ENCODE measurements around the gene MAN1A1. TPM values are rescaled to one million over a fixed set of nuclear protein-coding genes. Genes with fewer than 3 reads are reported as not detected.

The MAN1A1 gene
- total and polyA plus RNA-seq, 7 donors = 10.2 to 143 (median 81.9) TPM

GRCh38 chr6:119197271-119197670 is 152.3 kb downstream of the MAN1A1 start:
- H3K9me3 ChIP-seq = no peaks in the 10 kb centered on the region
- WGBS, 2 donors = 97 to 98% methylated on average over 5 of the region's 5 CpGs
- no peak overlapping the region for H3K27ac ChIP-seq
- peaks cover 0 to 37% (median 8%) of the 10 kb centered on the region in 4 donors for H3K36me3 ChIP-seq
- intact Hi-C loops (cut with DNase I) = no loop called here
- no peak for DNase-seq
- no peaks in the 10 kb centered on the region for H3K27me3 ChIP-seq
- H3K4me1 ChIP-seq = peaks cover 0 to 6% (median 0%) of the 10 kb centered on the region in 4 donors
- H3K4me3 ChIP-seq = no peak overlapping the region
- TF ChIP-seq POLR2A (IDR thresholded peaks at IDR 0.05) (no peak), POLR2AphosphoS5 (IDR thresholded peaks at IDR 0.05) (no peak)

- H3K36me3 ChIP-seq = peaks cover 0 to 41% (median 8%) of the 10 kb centered on the region in 4 donors
- 79 to 86% methylated on average over 4 of the region's 4 CpGs for WGBS, 2 donors
- H3K4me1 ChIP-seq = peaks cover 0 to 6% (median 0%) of the 10 kb centered on the region in 4 donors
Measured at GRCh38 chr6:119196715-119197114, 152.8 kb downstream of the MAN1A1 start.

GRCh38 chr6:119195848-119196247 is 153.7 kb downstream of the MAN1A1 start:
- Histone ChIP-seq H3K27ac (no peak overlapping the region), H3K36me3 (peaks cover 0 to 34% (median 7%) of the 10 kb centered on the region in 4 donors), H3K9me3 (no peaks in the 10 kb centered on the region), H3K27me3 (no peaks in the 10 kb centered on the region), H3K4me1 (peaks cover 0 to 6% (median 0%) of the 10 kb centered on the region in 4 donors), H3K4me3 (no peak overlapping the region)
- intact Hi-C loops (cut with DNase I) = no loop called here
- WGBS, 2 donors = 86 to 93% methylated on average over 5 of the region's 5 CpGs
- DNase-seq = no peak
- TF ChIP-seq POLR2AphosphoS5 (IDR thresholded peaks at IDR 0.05) (no peak), CTCF (IDR thresholded peaks at IDR 0.05) (no peak), EP300 (IDR thresholded peaks at IDR 0.05) (no peak), POLR2A (IDR thresholded peaks at IDR 0.05) (no peak)

More at GRCh38 chr6:119196715-119197114, 152.8 kb downstream of the MAN1A1 start:
- H3K27me3 ChIP-seq = no peaks in the 10 kb centered on the region
- no peaks in the 10 kb centered on the region for H3K9me3 ChIP-seq
- intact Hi-C loops (cut with DNase I) = no loop called here
- TF ChIP-seq CTCF (IDR thresholded peaks at IDR 0.05) (no peak), POLR2A (IDR thresholded peaks at IDR 0.05) (no peak), EP300 (IDR thresholded peaks at IDR 0.05) (no peak), POLR2AphosphoS5 (IDR thresholded peaks at IDR 0.05) (no peak)
- H3K27ac ChIP-seq = no peak overlapping the region
- no peak for DNase-seq
- H3K4me3 ChIP-seq = no peak overlapping the region

GRCh38 chr6:119195204-119195603 is 154.4 kb downstream of the MAN1A1 start:
- intact Hi-C loops (cut with DNase I) = no loop called here
- Histone ChIP-seq H3K36me3 (peaks cover 0 to 29% (median 4%) of the 10 kb centered on the region in 4 donors), H3K9me3 (no peaks in the 10 kb centered on the region), H3K27ac (no peak overlapping the region), H3K4me3 (no peak overlapping the region), H3K4me1 (peaks cover 0 to 6% (median 0%) of the 10 kb centered on the region in 4 donors), H3K27me3 (no peaks in the 10 kb centered on the region)
- TF ChIP-seq POLR2A (IDR thresholded peaks at IDR 0.05) (no peak), POLR2AphosphoS5 (IDR thresholded peaks at IDR 0.05) (no peak), EP300 (IDR thresholded peaks at IDR 0.05) (no peak), CTCF (IDR thresholded peaks at IDR 0.05) (no peak)
- WGBS, 2 donors = 92 to 93% methylated on average over 2 of the region's 2 CpGs
- no peak for DNase-seq

GRCh38 chr6:119193707-119194106 is 155.9 kb downstream of the MAN1A1 start:
- no peak for DNase-seq
- Histone ChIP-seq H3K36me3 (peaks cover 0 to 39% (median 4%) of the 10 kb centered on the region in 4 donors), H3K4me3 (no peak overlapping the region), H3K9me3 (no peaks in the 10 kb centered on the region), H3K27ac (no peak overlapping the region), H3K27me3 (no peaks in the 10 kb centered on the region), H3K4me1 (peaks cover 0 to 6% (median 0%) of the 10 kb centered on the region in 4 donors)
- intact Hi-C loops (cut with DNase I) = no loop called here
- TF ChIP-seq CTCF (IDR thresholded peaks at IDR 0.05) = no peak
- no peak for TF ChIP-seq POLR2A (IDR thresholded peaks at IDR 0.05)
- TF ChIP-seq EP300 (IDR thresholded peaks at IDR 0.05) = no peak
- no peak for TF ChIP-seq POLR2AphosphoS5 (IDR thresholded peaks at IDR 0.05)

Data from sigmoid colon (tissue), 7 donors.